NCI-H748 (cell line): ENCODE measurements around the gene GZMM.

Source experiments
- DNase-seq: peaks from one replicate; lab custom pipeline; 2025; ENCODE audit not compliant: unreplicated experiment; lab: John Stamatoyannopoulos, UW

The GZMM gene

GRCh38 chr19:511101-511851, 32.6 kb upstream of the GZMM start:
- DNase-seq, result peak; percentile 98

- DNase-seq, result peak; percentile 50
Observed at GRCh38 chr19:512547-513365, 31.1 kb upstream of the GZMM start.

DNA sequence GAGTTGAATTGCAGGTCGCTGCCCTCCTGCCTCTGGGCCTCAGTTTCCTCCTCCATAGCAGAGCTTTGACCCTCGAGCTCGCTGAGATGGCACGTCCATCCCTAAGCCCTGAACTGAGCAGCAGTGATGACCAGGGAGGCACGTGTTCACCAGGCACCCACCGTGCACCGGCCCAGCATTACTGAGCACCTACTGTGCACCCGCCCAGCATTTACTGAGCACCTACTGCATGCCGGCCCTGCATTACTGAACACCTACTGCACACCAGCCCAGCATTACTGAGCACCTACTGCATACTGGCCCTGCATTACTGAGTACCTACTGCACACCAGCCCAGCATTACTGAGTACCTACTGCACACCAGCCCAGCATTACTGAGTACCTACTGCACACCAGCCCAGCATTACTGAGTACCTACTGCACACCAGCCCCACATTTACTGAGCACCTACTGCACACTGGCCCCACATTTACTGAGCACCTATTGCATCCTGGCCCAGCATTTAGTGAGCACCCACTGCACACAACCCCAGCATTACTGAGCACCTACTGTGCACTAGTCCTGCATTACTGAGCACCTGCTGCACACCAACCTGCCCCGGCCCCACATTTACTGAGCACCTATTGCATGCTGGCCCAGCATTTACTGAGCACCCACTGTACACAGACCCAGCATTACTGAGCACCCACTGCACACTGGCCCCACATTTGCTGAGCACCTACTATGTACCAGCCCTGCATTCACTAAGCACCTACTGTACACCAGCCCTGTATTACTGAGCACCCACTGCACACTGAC, 30.3 kb upstream of the GZMM start:
- no peak for DNase-seq

GRCh38 chr19:514166-514663, 29.6 kb upstream of the GZMM start:
- no peak for DNase-seq

GRCh38 chr19:517721-518597, 25.9 kb upstream of the GZMM start:
- no peak for DNase-seq

- DNase-seq, result peak; percentile 77
Observed at GRCh38 chr19:518598-519231, 25.1 kb upstream of the GZMM start.

DNA sequence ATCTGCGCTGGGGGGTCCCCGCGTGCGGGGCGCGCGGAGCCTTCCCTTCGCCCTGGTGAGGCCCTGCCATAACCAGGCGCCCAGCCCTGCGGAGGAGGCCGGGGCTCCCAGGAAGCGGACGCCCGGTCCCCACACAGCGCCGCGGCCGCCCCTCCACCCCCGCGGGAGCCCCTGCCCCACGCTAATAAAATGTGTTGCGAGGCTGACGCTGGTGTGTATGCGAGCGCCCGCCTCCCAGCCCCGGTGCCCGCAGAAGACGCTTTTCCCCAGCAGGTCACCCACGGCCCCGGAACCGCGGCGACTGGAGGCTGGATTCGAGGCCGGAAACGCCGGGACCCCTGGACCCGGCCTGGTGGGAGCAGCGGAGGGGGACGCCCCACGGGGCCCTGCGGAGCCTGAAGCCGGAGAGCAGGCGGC, 24.4 kb upstream of the GZMM start:
- no peak for DNase-seq

- DNase-seq, result no peak
Observed at GRCh38 chr19:522726-523125, 21.1 kb upstream of the GZMM start.

DNA sequence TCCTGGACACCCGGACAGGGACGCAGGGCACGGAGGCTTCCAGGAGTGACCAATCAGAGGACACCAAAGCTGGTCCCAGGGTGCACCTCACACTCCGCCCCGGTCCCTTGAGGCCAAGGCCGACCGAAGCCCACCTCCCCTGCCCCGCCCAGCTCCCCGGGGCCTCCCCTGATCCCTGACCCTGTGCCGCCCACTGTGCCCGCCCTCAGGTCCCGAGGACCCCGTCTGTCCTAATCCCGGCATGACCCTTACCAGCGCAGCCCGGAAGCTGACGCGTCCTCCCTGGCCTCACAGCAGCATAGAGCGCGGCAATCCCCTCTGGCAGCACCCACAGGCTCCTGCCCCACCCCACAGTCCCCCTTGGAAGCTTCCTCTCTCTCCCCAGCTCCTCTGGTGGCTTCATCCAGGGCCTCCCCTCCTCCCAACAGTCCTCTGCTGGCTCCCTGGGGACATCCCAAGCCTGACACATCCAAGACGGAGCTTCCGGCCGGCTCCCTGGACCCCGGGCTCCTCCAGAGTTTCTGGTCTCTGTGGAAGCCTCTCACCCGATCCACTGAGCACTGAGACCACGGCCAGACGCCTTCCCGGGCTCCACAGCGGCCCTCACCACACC, 19.7 kb upstream of the GZMM start:
- peak; percentile 38 for DNase-seq

GRCh38 chr19:525029-525428, 18.8 kb upstream of the GZMM start:
- no peak for DNase-seq

GRCh38 chr19:525857-526419, 17.9 kb upstream of the GZMM start:
- DNase-seq, result no peak

GRCh38 chr19:530134-531008, 13.5 kb upstream of the GZMM start:
- no peak for DNase-seq

- peak; percentile 80 for DNase-seq
Observed at GRCh38 chr19:531009-531752, 12.7 kb upstream of the GZMM start.

- DNase-seq, result peak; percentile 56
Observed at GRCh38 chr19:531753-532560, 11.9 kb upstream of the GZMM start, which contains the start of gene CDC34. Gene CDC34 (plus strand): TSS chr19:531760. CDS start chr19:531932, 172 bp downstream.

GRCh38 chr19:532561-533363, 11.1 kb upstream of the GZMM start:
- DNase-seq, result peak; percentile 66
